ENCODE results near the gene RSAD2.

DNA sequence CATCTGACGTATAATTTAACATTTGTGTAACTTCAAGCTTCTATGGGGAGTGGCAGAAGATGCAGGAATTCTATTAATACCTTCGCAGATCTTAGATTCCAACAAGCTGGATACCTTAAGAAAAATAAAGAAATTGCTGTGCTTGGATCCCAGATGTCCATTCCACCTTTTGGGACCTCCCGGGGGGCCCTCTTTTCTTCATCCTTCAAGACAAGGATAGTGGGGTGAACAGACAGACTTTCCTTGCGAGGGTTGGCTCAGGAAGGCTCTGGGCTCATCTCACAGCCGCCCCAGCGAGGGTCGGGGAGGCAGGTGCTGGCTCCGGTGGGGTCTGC lies 39.1 kb downstream of the RSAD2 start:
- TF ChIP-seq, protein P1, sequence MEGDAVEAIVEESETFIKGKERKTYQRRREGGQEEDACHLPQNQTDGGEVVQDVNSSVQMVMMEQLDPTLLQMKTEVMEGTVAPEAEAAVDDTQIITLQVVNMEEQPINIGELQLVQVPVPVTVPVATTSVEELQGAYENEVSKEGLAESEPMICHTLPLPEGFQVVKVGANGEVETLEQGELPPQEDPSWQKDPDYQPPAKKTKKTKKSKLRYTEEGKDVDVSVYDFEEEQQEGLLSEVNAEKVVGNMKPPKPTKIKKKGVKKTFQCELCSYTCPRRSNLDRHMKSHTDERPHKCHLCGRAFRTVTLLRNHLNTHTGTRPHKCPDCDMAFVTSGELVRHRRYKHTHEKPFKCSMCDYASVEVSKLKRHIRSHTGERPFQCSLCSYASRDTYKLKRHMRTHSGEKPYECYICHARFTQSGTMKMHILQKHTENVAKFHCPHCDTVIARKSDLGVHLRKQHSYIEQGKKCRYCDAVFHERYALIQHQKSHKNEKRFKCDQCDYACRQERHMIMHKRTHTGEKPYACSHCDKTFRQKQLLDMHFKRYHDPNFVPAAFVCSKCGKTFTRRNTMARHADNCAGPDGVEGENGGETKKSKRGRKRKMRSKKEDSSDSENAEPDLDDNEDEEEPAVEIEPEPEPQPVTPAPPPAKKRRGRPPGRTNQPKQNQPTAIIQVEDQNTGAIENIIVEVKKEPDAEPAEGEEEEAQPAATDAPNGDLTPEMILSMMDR (IDR thresholded peaks at IDR 0.05), result no peak
- TF ChIP-seq EZH2 (IDR thresholded peaks at IDR 0.05; ENCODE audit: borderline replicate concordance, insufficient read depth, low read depth, low read length, poor library complexity, severe bottlenecking), result no peak
